ENCODE data around the gene RAI14.

DNA sequence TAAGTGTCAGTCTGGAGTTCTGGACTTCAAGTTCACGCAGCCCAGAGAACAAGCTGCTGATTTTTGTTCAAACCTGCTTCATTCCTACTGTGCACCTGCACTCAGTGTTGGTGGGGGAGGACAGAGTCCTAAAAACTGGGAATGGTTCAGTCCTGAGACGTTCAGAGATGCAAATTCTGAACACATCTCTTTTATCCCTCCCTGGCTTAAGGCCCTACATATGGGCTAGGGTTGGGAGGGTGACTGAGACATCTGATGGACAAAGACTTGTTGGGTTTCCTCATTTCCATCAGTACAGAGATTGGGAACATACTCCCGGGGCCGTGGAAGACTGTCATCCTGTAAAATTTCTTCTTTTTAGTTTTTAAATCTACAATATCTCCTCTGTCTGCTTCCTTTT, 99.8 kb downstream of the RAI14 start:
- no peak for TF ChIP-seq YY1 (IDR thresholded peaks at IDR 0.05; ENCODE audit: insufficient read depth, insufficient read length)
- no peak for TF ChIP-seq SUZ12 (IDR thresholded peaks at IDR 0.05; ENCODE audit: extremely low read depth, insufficient read depth, insufficient read length)
